ENCODE measurements around the gene RNF214.

GRCh38 chr11:117287668-117288067 lies 55.2 kb downstream of the RNF214 start:
- no peak for TF ChIP-seq CTCF (conservative IDR thresholded peaks at IDR 0.05; ENCODE audit: low read length)
- no peak for TF ChIP-seq EZH2phosphoT487 (IDR thresholded peaks at IDR 0.05; ENCODE audit: borderline replicate concordance)
